CD14-positive monocyte (primary cell): ENCODE results near the gene TMEM120B. TPM values are rescaled to one million over a fixed set of nuclear protein-coding genes. Genes with fewer than 3 reads are reported as not detected.

ENCODE experiments used
- DNase-seq, 3 donors: peaks; one replicate each; pipeline ENCODE4 v3.0.0-alpha.2; 2011 to 2022
- H2AFZ ChIP-seq: 2 replicates; pipeline ENCODE4 v1.6.0; 2012; ENCODE audit warnings: mild to moderate bottlenecking, low read depth, low read length, inconsistent platforms; ENCODE audit not compliant: insufficient read depth, poor library complexity, severe bottlenecking
- H3K27ac ChIP-seq, 2 donors: 1 replicate in 1 of 2; 2 replicates in 1 of 2; pipeline ENCODE4 v1.5.1; 2012 to 2013; ENCODE audit warnings: low read length in 2 of 2, control low read depth in 1 of 2, inconsistent platforms in 1 of 2, low read depth in 1 of 2, mild to moderate bottlenecking in 1 of 2
- H3K27me3 ChIP-seq, 2 donors: one replicate each; pipeline versions ENCODE4 v1.6.0 to v1.6.1; 2011 to 2013; ENCODE audit warnings: low read length in 2 of 2; ENCODE audit not compliant: control insufficient read depth in 2 of 2, insufficient read depth in 2 of 2
- H3K36me3 ChIP-seq, 2 donors: replicated peaks in 1 of 2; 1 replicate in 1 of 2; 2 replicates in 1 of 2; pipeline versions ENCODE4 v1.5.1 to v1.6.1; 2012 to 2013; ENCODE audit warnings: low read length in 2 of 2, control low read depth in 1 of 2, inconsistent platforms in 1 of 2, mild to moderate bottlenecking in 1 of 2; ENCODE audit not compliant: insufficient read depth in 2 of 2, control insufficient read depth in 1 of 2
- H3K4me1 ChIP-seq, 2 donors: 1 replicate in 1 of 2; 2 replicates in 1 of 2; pipeline versions ENCODE4 v1.5.1 to v1.6.1; 2012 to 2013; ENCODE audit warnings: low read length in 2 of 2, control low read depth in 1 of 2, inconsistent platforms in 1 of 2, mild to moderate bottlenecking in 1 of 2, moderate library complexity in 1 of 2; ENCODE audit not compliant: insufficient read depth in 2 of 2, control insufficient read depth in 1 of 2
- H3K4me2 ChIP-seq: replicated peaks from 2 replicates; pipeline ENCODE3; 2012; ENCODE audit warnings: low read length, moderate library complexity, mild to moderate bottlenecking; ENCODE audit not compliant: poor library complexity, severe bottlenecking; ENCODE audit errors: extremely low read depth
- H3K4me3 ChIP-seq, 3 experiments: fragments of 200-600 bp in 1 of 3; sonication (generic) in 1 of 3; replicated peaks in 1 of 3; 1 replicate in 2 of 3; 2 replicates in 1 of 3; pipeline ENCODE4 v1.5.1; 2011 to 2013; ENCODE audit warnings: low read length in 3 of 3, mild to moderate bottlenecking in 3 of 3, control low read depth in 2 of 3, low read depth in 2 of 3, inconsistent platforms in 1 of 3, moderate library complexity in 1 of 3
- H3K79me2 ChIP-seq: 2 replicates; pipeline ENCODE4 v1.6.0; 2012; ENCODE audit warnings: mild to moderate bottlenecking, control low read depth, inconsistent platforms, low read length, moderate library complexity; ENCODE audit not compliant: insufficient read depth
- H3K9ac ChIP-seq: 2 replicates; pipeline ENCODE4 v1.6.0; 2017; ENCODE audit warnings: low read length, mild to moderate bottlenecking; ENCODE audit not compliant: insufficient read depth, poor library complexity, severe bottlenecking
- H3K9me3 ChIP-seq, 2 donors: replicated peaks in 1 of 2; 1 replicate in 1 of 2; 2 replicates in 1 of 2; pipeline versions ENCODE4 v1.5.1 to v1.6.1; 2012 to 2013; ENCODE audit warnings: low read length in 2 of 2, control low read depth in 1 of 2; ENCODE audit not compliant: control insufficient read depth in 1 of 2, insufficient read depth in 1 of 2
- H4K20me1 ChIP-seq: 2 replicates; pipeline ENCODE4 v1.6.0; 2012; ENCODE audit warnings: mild to moderate bottlenecking, low read length, control low read depth, moderate library complexity; ENCODE audit not compliant: insufficient read depth
- H3K27ac Mint-ChIP-seq, 7 donors: one replicate each; pipeline ENCODE4 v1.8.0; 2020; ENCODE audit warnings: mild to moderate bottlenecking in 7 of 7, mixed read lengths in 7 of 7, moderate library complexity in 6 of 7, inconsistent platforms in 2 of 7
- H3K27me3 Mint-ChIP-seq, 3 donors: one replicate each; pipeline ENCODE4 v1.8.0; 2021 to 2022; ENCODE audit warnings: low read depth in 3 of 3, mild to moderate bottlenecking in 3 of 3, mixed read lengths in 3 of 3, moderate library complexity in 3 of 3, inconsistent platforms in 1 of 3
- H3K36me3 Mint-ChIP-seq, 2 donors: one replicate each; pipeline ENCODE4 v1.8.0; 2020; ENCODE audit warnings: mixed read lengths in 2 of 2, inconsistent platforms in 1 of 2, mild to moderate bottlenecking in 1 of 2
- H3K4me1 Mint-ChIP-seq: one replicate; pipeline ENCODE4 v1.8.0; 2020; ENCODE audit warnings: mild to moderate bottlenecking, mixed read lengths
- H3K4me3 Mint-ChIP-seq, 2 donors: one replicate each; pipeline ENCODE4 v1.8.0; 2020; ENCODE audit warnings: mild to moderate bottlenecking in 2 of 2, mixed read lengths in 2 of 2, moderate library complexity in 1 of 2
- H3K9me3 Mint-ChIP-seq, 7 donors: one replicate each; pipeline ENCODE4 v1.8.0; 2020 to 2022; ENCODE audit warnings: mixed read lengths in 7 of 7, mild to moderate bottlenecking in 6 of 7, moderate library complexity in 6 of 7, inconsistent platforms in 2 of 7
- WGBS: methylation state at CpG from one replicate; pipeline ENCODE4 v1.1.5; 2013; ENCODE audit warnings: missing lambda C conversion rate; ENCODE audit not compliant: insufficient coverage; 5-methylcytosine and 5-hydroxymethylcytosine counted together
- intact Hi-C, 2 donors: fragments of 100-400 bp; cut with micrococcal nuclease; formaldehyde crosslinking; loops; one replicate each; pipeline versions ENCODE4 v1.15.0 to v1.15.1; 2023
- polyA plus RNA-seq, 3 donors: library from polyadenylated mRNA; depleted of rRNA in 1 of 3; unstranded in 2 of 3; stranded (reverse) in 1 of 3; fragments of 300-500 nt in 2 of 3; fragments of >200 nt in 1 of 3; fragmentation: Illumina TruSeq in 2 of 3; gene quantifications; 1 replicate in 2 of 3; 2 replicates in 1 of 3; pipeline ENCODE4 v1.2.3, GENCODE V29; 2012 to 2021
- TF ChIP-seq, protein P1 (sequence below): fragments of 200-600 bp; IDR thresholded peaks from one replicate; pipeline ENCODE4 v1.8.0; 2022; ENCODE audit warnings: antibody characterized with exemption, mild to moderate bottlenecking

Gene TMEM120B
- polyA plus RNA-seq, 3 donors = 0.65 to 2.4 (median 1.1) TPM

DNA sequence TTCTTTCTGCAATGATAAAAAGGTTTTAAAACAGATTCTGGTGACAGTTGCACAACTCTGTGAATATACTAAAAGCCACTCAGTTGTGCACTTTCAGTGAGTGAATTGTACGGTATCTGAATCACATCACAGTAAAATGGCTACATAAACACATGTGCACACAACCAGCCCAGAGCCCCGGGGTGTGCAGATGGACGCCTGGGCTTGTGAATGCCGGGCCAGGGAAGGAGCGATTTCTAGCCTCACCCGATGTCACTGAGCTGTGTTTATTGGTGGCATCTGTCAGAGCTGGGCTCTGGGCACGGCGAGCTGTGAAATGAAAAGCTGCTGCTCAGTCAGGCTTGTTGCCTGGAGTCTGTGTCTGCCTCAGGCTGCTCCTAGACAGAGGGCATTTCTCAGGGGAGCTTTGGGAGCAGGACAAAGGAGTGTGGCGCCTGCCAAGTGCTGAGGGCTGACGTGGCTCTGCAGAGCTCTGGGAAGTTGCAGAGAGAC lies 55.0 kb downstream of the TMEM120B start:
- H3K4me2 ChIP-seq = no peak overlapping the region
- Mint-ChIP-seq H3K27me3 (peaks cover 0 to 2% (median 0%) of the 10 kb centered on the region in 3 donors), H3K27ac (no peak overlapping the region), H3K4me1 (peaks cover 6% of the 10 kb centered on the region), H3K36me3 (peaks cover 0 to 2% of the 10 kb centered on the region in 2 donors), H3K4me3 (no peak overlapping the region), H3K9me3 (no peaks in the 10 kb centered on the region)
- H3K4me3 ChIP-seq = no peak overlapping the region
- H3K79me2 ChIP-seq = no peaks in the 10 kb centered on the region
- intact Hi-C loops = no loop called here
- H3K9ac ChIP-seq = no peak overlapping the region
- no peaks in the 10 kb centered on the region for H3K36me3 ChIP-seq
- TF ChIP-seq, protein P1, sequence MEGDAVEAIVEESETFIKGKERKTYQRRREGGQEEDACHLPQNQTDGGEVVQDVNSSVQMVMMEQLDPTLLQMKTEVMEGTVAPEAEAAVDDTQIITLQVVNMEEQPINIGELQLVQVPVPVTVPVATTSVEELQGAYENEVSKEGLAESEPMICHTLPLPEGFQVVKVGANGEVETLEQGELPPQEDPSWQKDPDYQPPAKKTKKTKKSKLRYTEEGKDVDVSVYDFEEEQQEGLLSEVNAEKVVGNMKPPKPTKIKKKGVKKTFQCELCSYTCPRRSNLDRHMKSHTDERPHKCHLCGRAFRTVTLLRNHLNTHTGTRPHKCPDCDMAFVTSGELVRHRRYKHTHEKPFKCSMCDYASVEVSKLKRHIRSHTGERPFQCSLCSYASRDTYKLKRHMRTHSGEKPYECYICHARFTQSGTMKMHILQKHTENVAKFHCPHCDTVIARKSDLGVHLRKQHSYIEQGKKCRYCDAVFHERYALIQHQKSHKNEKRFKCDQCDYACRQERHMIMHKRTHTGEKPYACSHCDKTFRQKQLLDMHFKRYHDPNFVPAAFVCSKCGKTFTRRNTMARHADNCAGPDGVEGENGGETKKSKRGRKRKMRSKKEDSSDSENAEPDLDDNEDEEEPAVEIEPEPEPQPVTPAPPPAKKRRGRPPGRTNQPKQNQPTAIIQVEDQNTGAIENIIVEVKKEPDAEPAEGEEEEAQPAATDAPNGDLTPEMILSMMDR = no peak
- no peaks in the 10 kb centered on the region for H3K4me1 ChIP-seq
- WGBS = 97% methylated on average over 10 of the region's 10 CpGs
- H3K27me3 ChIP-seq = no peaks in the 10 kb centered on the region
- DNase-seq = no peak
- H3K9me3 ChIP-seq = no peaks in the 10 kb centered on the region
- H2AFZ ChIP-seq = no peak overlapping the region
- H3K27ac ChIP-seq = no peak overlapping the region
- no peaks in the 10 kb centered on the region for H4K20me1 ChIP-seq

DNA sequence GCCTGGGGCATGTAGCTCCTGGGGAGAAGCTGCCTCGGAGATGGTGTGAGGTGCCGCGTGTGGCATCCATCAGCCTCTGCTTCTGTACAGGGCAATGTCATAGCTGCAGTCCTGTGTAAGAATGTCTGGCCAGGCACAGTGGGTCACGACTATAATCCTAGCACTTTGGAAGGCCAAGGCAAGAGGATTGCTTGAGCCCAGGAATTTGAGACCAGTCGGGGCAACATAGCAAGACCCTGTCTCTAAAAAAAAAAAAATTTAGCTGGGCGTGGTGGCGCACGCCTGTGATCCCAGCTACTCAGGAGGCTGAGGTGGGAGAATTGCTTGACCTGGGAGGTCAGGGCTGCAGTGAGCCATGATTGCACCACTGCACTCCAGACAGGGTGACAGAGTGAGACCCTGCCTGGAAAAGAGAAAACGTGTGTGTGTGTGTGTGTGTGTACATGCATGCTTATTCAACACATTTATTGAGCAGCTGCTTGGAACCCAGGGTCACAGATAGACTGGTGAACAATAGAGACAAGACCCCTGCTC lies 56.8 kb downstream of the TMEM120B start:
- no peak overlapping the region for H3K9ac ChIP-seq
- H3K4me3 ChIP-seq = no peak overlapping the region
- no peaks in the 10 kb centered on the region for H4K20me1 ChIP-seq
- Mint-ChIP-seq H3K36me3 (no peaks in the 10 kb centered on the region), H3K27ac (peak overlapping the region in 2 of 7 donors; percentile 0 to 30), H3K4me1 (peaks cover 10% of the 10 kb centered on the region), H3K4me3 (no peak overlapping the region), H3K27me3 (peaks cover 0 to 2% (median 0%) of the 10 kb centered on the region in 3 donors), H3K9me3 (no peaks in the 10 kb centered on the region)
- H3K4me1 ChIP-seq = peaks cover 0 to 7% of the 10 kb centered on the region in 2 donors
- H3K79me2 ChIP-seq = no peaks in the 10 kb centered on the region
- no peak overlapping the region for H3K27ac ChIP-seq
- DNase-seq = no peak
- H2AFZ ChIP-seq = no peak overlapping the region
- H3K27me3 ChIP-seq = no peaks in the 10 kb centered on the region
- H3K36me3 ChIP-seq = no peaks in the 10 kb centered on the region
- H3K4me2 ChIP-seq = no peak overlapping the region
- TF ChIP-seq, protein P1 = no peak
- intact Hi-C loops = no loop called here
- no peaks in the 10 kb centered on the region for H3K9me3 ChIP-seq
- 93% methylated on average over 9 of the region's 9 CpGs for WGBS
